ENCODE data around the gene KDM4C. TPM values are rescaled to one million over a fixed set of nuclear protein-coding genes. Genes with fewer than 3 reads are reported as not detected.
"Not testable (repeated sequence)": the region's sequence is repeated elsewhere in the genome, so short reads cannot be mapped to it uniquely, and the experiment has no call there.

KDM4C gene
- polyA plus RNA-seq, 1 donor = 21.6 TPM

DNA sequence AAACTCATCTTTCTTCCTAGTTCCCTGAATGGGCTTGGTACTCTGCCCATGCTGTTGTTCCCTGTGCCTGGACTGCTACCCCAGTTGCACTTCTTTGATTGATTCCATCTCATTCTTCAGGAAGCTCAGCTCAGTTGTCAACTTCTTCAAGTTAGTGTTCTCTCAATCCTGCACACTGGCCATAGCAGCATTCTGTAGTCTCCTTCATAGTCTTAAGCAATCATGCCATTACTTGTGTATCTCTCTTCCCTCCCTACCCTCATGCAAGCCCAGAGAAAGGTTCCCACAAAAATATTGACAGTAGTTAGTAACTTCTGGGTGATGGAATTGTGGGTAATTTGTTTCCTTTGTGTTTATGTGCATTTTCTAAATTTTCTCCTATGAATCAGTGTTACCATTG lies 5.5 kb downstream of the KDM4C start:
- DNase-seq = no peak

DNA sequence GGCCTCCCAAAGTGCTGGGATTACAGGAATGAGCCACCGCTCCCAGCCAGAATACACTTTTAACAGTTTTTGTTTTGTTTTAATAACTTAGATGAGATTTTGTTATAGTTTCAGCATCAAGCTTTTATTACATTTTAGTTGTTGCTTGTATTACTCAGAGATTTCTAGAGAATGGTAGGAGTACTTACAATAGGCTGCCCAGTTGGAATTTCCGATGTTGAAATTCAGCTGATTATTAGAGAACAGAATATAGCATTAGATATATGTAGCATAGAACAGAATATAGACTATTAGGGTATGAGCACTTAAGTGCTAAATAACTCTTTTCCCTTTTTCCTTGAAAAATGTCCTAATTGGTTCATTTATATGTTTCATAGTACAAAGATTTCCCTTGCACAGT lies 6.2 kb downstream of the KDM4C start:
- no peak for DNase-seq

- DNase-seq = no peak
Measured at GRCh38 chr9:6764523-6764922, 6.8 kb downstream of the KDM4C start.

- DNase-seq = no peak
Measured at GRCh38 chr9:6764950-6765349, 7.2 kb downstream of the KDM4C start.

DNA sequence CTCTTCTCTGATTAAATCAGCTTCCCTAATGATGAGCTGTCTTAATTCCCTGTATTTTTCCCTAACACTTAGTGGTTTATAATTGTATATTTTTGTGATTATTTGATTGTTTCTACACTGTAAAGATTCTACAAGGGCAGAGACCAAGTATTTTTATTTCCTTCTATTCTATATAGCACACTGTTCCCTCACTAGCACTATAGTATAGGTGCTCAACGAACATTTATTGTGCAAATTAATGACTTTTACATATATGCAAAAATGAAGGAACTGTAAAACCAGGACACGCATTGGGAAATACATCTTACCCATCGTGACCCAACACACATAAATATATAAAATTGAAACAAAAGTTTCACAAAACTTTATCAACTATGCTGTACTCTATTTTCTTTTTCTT lies 7.6 kb downstream of the KDM4C start:
- no peak for DNase-seq

DNA sequence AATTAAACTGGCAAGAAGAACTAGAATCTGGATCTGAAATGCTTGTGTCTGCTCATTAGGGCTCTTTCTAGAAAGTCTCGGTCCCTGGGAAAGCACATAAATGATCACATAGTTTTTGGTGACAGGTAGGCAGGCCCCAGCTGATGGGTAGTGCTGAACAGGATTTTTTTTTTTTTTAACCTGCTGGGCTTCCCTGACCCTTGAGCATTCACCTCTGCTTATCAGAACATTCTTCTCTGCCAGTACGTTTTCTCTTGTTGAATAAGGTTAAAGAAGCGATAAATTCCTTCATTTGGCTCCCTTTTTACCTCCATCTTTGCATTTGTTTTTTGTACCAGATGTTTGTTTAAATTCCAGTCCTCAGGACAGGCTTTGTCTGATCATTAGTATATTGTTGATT lies 8.8 kb downstream of the KDM4C start:
- no peak for DNase-seq

GRCh38 chr9:6768587-6768986 lies 10.8 kb downstream of the KDM4C start:
- DNase-seq = not testable (repeated sequence)

DNA sequence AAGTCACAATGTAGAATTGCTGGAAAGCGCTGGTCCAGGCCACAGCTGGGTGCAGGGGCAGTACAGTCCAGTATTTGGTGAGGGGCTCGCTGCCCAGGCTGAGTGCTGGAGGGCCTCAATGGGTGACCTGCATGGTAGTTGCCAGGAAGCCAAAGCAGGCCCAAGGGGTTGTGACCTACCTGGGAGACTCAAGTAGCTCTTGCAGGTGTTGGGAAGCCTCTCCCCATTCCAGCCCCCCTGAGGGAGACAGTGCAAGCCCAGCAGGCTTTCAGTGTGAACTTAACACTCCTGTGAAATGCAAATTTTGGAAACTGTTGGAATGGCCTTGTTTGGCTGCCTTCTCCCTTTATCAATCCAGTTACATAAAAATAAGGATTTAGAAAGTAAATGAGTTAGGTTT lies 13.9 kb downstream of the KDM4C start:
- DNase-seq = no peak

GRCh38 chr9:6777213-6777902 lies 19.6 kb downstream of the KDM4C start:
- no peak for DNase-seq

GRCh38 chr9:6779417-6780241 lies 21.9 kb downstream of the KDM4C start:
- DNase-seq = no peak

DNA sequence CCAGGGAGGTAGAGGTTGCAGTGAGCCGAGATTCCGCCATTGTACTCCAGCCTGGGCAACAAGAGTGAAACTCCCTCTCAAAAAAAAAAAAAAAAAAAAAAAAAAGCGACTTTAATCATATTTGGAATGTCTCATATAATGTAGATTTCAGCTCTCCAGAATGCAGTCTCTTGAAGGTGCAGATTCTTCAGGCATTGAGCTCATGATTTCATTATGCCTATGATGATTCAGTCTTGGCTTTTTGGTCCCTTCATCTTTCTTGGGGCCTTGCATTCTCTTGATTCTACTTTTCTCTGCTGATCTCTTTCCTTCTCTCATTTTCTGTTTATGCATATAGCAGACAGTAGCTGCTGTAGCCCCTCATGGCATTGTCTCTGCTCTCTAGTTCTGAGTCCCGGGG lies 22.9 kb downstream of the KDM4C start:
- DNase-seq = no peak

DNA sequence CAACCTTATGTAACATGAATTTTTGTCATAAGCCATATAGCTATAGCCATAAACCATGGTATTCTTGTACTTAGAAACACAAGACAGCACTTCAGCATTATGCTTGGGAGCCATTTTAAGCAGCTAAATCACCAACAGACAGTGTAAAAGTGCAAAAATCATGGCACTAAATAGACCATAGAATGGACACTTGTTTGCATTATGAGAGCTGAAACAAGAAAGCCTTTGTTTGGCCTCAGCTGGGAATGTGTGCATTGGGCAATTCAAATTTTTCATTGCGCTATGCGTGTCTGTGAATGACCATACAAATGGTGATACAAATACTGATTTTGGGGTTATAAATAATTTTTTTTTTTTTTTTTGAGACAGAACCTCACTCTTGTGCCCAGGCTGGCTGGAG lies 23.7 kb downstream of the KDM4C start:
- DNase-seq = no peak

- no peak for DNase-seq
Measured at GRCh38 chr9:6782345-6782744, 24.6 kb downstream of the KDM4C start.

DNA sequence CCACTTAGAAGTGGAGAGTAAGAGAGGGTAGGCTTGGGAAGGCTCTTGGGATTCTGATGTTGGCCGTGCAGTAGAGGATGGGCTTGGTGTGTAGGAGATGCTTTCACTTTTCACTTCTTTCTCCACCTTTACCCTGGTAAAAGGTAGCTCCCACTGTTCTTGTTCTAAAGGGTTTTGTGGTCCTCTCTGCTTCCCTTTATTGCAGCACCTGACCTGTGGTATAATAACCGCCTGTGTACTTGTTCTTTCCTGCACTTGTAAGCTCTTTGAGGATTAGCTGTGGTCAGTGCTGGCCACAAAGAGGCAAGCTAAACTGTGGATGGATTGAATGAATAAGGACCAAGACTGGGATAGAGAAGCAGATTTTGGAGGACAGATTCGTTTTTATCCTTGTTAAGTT lies 25.2 kb downstream of the KDM4C start:
- no peak for DNase-seq

DNA sequence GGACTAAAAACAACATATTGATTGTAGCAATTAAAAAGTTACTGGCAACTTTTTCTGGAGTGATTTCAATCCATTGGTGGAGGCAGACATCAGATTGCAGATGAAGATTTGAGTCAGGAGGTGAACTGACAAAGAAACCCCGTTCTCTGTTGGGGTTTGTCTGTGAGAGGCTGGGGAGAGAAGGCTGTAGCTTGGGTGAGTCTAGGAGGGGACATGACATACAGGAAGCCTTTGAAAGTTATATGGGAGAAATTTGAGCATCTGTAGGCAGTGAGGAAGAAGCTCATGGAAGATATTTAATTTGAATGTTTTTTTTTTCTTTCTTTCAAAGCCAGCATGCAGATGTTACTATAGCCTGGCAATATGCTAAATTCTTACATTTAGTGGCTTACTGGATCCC lies 26.0 kb downstream of the KDM4C start:
- no peak for DNase-seq

- no peak for DNase-seq
Measured at GRCh38 chr9:6785682-6786081, 27.9 kb downstream of the KDM4C start.

DNA sequence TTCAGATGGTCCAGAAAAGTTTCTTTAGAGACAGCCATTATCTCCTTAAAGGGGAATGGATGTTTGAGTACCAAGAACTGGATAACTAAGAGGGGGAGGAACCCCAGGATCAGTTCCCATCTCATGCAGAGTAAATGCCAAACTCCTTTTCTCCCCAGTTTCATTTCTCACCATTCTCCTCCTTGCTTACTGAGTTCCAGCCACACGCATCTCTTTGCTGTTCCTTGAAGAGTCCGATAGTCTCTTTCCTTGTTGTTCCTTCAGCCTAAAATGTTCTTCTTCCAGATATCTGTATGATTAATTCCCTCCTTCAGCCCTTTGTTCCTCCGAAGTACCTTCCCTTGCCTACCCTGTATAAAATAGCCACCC lies 30.0 kb downstream of the KDM4C start:
- DNase-seq = no peak

- DNase-seq = no peak
Measured at GRCh38 chr9:6788162-6789016, 30.6 kb downstream of the KDM4C start.

- not testable (repeated sequence) for DNase-seq
Measured at GRCh38 chr9:6789017-6789338, 31.2 kb downstream of the KDM4C start.

DNA sequence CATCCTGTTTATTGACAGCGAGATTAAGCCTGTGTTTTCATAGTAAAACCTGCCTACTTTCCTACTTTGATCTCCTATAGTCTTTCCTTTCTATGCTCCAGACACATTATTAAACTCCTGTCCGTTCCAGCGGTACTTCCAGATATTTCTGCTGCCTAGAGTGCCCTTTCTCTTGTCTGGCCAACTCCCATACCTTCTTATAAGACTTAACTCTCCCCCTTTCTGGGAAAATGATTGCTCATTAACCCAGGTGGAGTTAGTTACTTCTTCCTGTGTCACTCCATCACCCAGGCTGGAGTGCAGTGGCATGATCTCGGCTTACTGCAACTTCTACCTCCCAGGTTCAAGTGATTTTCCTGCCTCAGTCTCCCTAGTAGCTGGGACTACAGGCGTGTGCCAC lies 33.1 kb downstream of the KDM4C start:
- DNase-seq = no peak

- DNase-seq = no peak
Measured at GRCh38 chr9:6793203-6793602, 35.4 kb downstream of the KDM4C start.

GRCh38 chr9:6794936-6795335 lies 37.2 kb downstream of the KDM4C start:
- no peak for DNase-seq

DNA sequence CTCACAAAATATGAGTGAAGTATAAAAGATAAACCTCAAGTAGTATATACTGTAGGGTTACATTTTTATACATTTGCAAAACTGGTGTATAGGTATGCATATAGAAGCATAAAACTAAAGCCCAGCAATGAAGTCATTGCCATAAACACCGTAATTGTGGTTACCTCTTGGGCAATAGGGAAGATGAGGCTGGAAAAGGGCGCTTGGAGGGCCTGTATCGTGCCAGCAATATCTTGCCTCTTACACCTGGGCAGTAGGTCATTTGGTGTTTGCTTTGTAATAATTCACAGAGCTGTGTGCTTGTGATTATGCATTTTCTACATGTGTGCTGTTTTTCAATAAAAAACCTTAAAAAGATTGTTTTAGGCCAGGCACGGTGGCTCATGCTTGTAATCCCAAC lies 45.2 kb downstream of the KDM4C start:
- DNase-seq = no peak
